HEK293T (cell line): Measurements from ENCODE around the gene SAMHD1.

ENCODE experiments used
- CTCF ChIA-PET: fragments of 350-600 bp; formaldehyde crosslinking; extraction: SDS; loops from one replicate; lab custom pipeline; 2021; ENCODE audit warnings: antibody characterized with exemption, inconsistent platforms; lab: Yijun Ruan, JAX
- POLR2A ChIA-PET: fragments of 350-600 bp; formaldehyde crosslinking; extraction: SDS; loops from one replicate; lab custom pipeline; 2020; ENCODE audit warnings: antibody characterized with exemption, inconsistent platforms; lab: Yijun Ruan, JAX
- DNase-seq: peaks from one replicate; pipeline ENCODE4 v3.0.0; 2012; ENCODE audit warnings: mixed read lengths; ENCODE audit errors: extremely low spot score
- ARNT ChIP-seq: fragments of 450-650 bp; IDR thresholded peaks from 2 replicates; pipeline ENCODE4 v1.6.1; 2017; ENCODE audit warnings: mild to moderate bottlenecking
- BHLHE40 ChIP-seq: fragments of 450-650 bp; IDR thresholded peaks from 2 replicates; pipeline ENCODE4 v1.6.1; 2016; ENCODE audit warnings: mild to moderate bottlenecking, moderate library complexity, borderline replicate concordance
- CTBP1 ChIP-seq: fragments of 450-650 bp; IDR thresholded peaks from 2 replicates; pipeline ENCODE4 v1.6.1; 2016; ENCODE audit warnings: borderline replicate concordance
- ELF4 ChIP-seq: fragments of 450-650 bp; IDR thresholded peaks from 2 replicates; pipeline ENCODE4 v1.6.1; 2017; ENCODE audit warnings: antibody characterized with exemption
- FOXA1 ChIP-seq: fragments of 450-650 bp; IDR thresholded peaks from 2 replicates; pipeline ENCODE4 v1.6.1; 2016; ENCODE audit warnings: mild to moderate bottlenecking
- FOXK2 ChIP-seq: fragments of 450-650 bp; IDR thresholded peaks from 2 replicates; pipeline ENCODE4 v1.6.1; 2016; ENCODE audit warnings: mild to moderate bottlenecking
- FOXM1 ChIP-seq: fragments of 450-650 bp; IDR thresholded peaks from 2 replicates; pipeline ENCODE4 v1.6.1; 2017; ENCODE audit warnings: mild to moderate bottlenecking, borderline replicate concordance
- HDGF ChIP-seq: fragments of 450-650 bp; IDR thresholded peaks from 2 replicates; pipeline ENCODE4 v1.6.1; 2017; ENCODE audit warnings: antibody characterized with exemption, borderline replicate concordance
- L3MBTL2 ChIP-seq: fragments of 450-650 bp; conservative IDR thresholded peaks from 2 replicates; pipeline ENCODE4 v1.6.1; 2016; ENCODE audit warnings: mild to moderate bottlenecking
- LEF1 ChIP-seq: fragments of 450-650 bp; IDR thresholded peaks from 2 replicates; pipeline ENCODE4 v1.6.1; 2017; ENCODE audit warnings: mild to moderate bottlenecking, borderline replicate concordance
- NFRKB ChIP-seq: fragments of 450-650 bp; IDR thresholded peaks from 2 replicates; pipeline ENCODE4 v1.6.1; 2016; ENCODE audit warnings: mild to moderate bottlenecking, moderate library complexity
- PKNOX1 ChIP-seq: fragments of 450-650 bp; IDR thresholded peaks from 2 replicates; pipeline ENCODE4 v1.6.1; 2016
- SP1 ChIP-seq: fragments of 450-650 bp; IDR thresholded peaks from 2 replicates; pipeline ENCODE4 v1.6.1; 2017
- SUZ12 ChIP-seq: fragments of 450-650 bp; IDR thresholded peaks from 2 replicates; pipeline ENCODE4 v1.6.1; 2016; ENCODE audit warnings: mild to moderate bottlenecking
- TARDBP ChIP-seq: fragments of 450-650 bp; IDR thresholded peaks from 2 replicates; pipeline ENCODE4 v1.6.1; 2016
- ZNF384 ChIP-seq: fragments of 450-650 bp; IDR thresholded peaks from 2 replicates; pipeline ENCODE4 v1.6.1; 2016

Gene SAMHD1

GRCh38 chr20:36861625-36861874, 90.0 kb downstream of the SAMHD1 start:
- ChIA-PET POLR2A (interaction anchor here (1.1 to 1.8 kb wide), 3 partner anchors 26 to 88 kb away, joined by 3 to 5 read pairs (median 4); partner anchors contain the start of gene DSN1), CTCF (no interaction called here)
- DNase-seq, result no peak
- TF ChIP-seq NFRKB (no peak), ELF4 (no peak)

- ChIA-PET CTCF (no interaction called here), POLR2A (interaction anchor here (1.1 to 1.8 kb wide), 3 partner anchors 25 to 87 kb away, joined by 3 to 5 read pairs (median 4); partner anchors contain the start of gene DSN1)
- DNase-seq, result no peak
- TF ChIP-seq FOXM1, result no peak
- TF ChIP-seq BHLHE40, result no peak
- TF ChIP-seq LEF1, result no peak
- TF ChIP-seq ELF4, result no peak
- TF ChIP-seq FOXA1, result no peak
- TF ChIP-seq SP1, result no peak
- no peak for TF ChIP-seq PKNOX1
- no peak for TF ChIP-seq ARNT
- no peak for TF ChIP-seq NFRKB
Observed at GRCh38 chr20:36860811-36861624, 90.5 kb downstream of the SAMHD1 start.

DNA sequence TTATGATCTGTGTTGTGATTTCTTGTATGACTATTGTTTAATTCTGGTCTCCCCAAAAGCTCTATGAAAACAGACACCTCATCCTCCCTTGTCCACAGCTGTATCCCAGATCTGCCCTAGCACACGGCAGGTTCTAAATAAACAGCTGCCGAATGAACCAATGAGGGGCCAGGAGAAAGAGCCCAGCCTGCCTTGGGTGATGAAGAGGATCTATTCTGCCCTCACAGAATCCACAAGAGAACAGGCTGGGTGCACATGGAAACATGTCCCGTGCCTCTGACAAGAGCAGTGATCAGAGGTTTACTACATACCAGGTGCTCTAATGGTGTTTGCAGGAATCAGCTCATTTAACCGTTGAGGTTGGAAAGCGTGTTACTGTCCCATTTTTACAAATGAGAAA, 91.2 kb downstream of the SAMHD1 start:
- CTCF ChIA-PET, result no interaction called here
- TF ChIP-seq FOXA1, result no peak
- no peak for TF ChIP-seq ARNT
- TF ChIP-seq SP1, result no peak
- TF ChIP-seq CTBP1, result no peak
- no peak for TF ChIP-seq NFRKB
- TF ChIP-seq L3MBTL2, result no peak
- TF ChIP-seq TARDBP, result no peak
- no peak for TF ChIP-seq BHLHE40
- no peak for TF ChIP-seq PKNOX1
- no peak for TF ChIP-seq ELF4
- no peak for TF ChIP-seq HDGF
- TF ChIP-seq SUZ12, result no peak
- TF ChIP-seq ZNF384, result no peak
- no peak for TF ChIP-seq LEF1
- TF ChIP-seq FOXM1, result no peak
- TF ChIP-seq FOXK2, result no peak
- POLR2A ChIA-PET, result interaction anchor here (1.1 kb wide), 1 partner anchor 87 kb away, joined by 3 read pairs; the partner anchor contains the start of gene DSN1
- no peak for DNase-seq

DNA sequence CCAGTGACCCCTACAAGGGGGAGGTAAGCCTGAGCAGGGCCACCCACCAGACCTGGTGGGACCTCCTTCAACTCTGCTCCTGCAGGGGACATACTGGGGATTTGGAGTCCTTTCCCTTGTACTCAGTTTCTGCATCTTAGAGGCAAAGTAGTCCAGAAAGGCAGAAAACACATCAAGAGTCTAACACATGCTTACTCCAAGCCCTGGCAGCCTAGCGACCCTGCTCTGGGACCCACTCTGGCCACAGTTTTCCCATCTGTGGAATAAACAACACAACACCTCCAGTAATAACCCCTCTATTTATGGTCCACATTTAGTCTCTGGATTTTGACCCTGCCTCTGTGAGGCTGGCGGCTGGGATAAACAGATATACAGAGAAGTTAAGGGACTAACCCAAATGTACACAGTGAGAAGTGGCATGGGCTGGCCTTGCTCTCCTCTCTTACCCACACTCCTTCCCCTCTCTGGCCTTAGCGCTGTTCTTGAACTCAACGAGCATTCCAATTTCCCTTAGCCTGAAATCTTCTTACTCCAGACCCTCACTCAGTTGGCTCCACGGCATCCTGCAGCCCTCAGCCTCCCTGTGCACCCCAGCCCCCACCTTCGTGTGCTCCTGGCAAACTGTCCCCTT, 91.7 kb downstream of the SAMHD1 start:
- CTCF ChIA-PET, result no interaction called here
- DNase-seq, result no peak
- TF ChIP-seq CTBP1 (no peak), NFRKB (no peak), FOXK2 (no peak), ARNT (no peak), L3MBTL2 (no peak), SP1 (no peak)
- POLR2A ChIA-PET, result no interaction called here

GRCh38 chr20:36859282-36859555, 92.3 kb downstream of the SAMHD1 start:
- CTCF ChIA-PET, result no interaction called here

GRCh38 chr20:36856691-36857635, 94.5 kb downstream of the SAMHD1 start:
- DNase-seq, result no peak
- CTCF ChIA-PET, result no interaction called here
- POLR2A ChIA-PET, result no interaction called here
- no peak for TF ChIP-seq PKNOX1
- TF ChIP-seq ZNF384, result no peak
- no peak for TF ChIP-seq FOXA1
- TF ChIP-seq CTBP1, result no peak
- no peak for TF ChIP-seq FOXK2

More at GRCh38 chr20:36859282-36859555, 92.3 kb downstream of the SAMHD1 start:
- no peak for TF ChIP-seq FOXA1
- POLR2A ChIA-PET, result no interaction called here
- no peak for DNase-seq
